HepG2 (cell line): ENCODE data around the gene L3MBTL1. TPM values are rescaled to one million over a fixed set of nuclear protein-coding genes. Genes with fewer than 3 reads are reported as not detected.

Experiments used
- BHLHE40 ChIP-seq: IDR thresholded peaks from 2 replicates; pipeline ENCODE4 v1.6.1; 2011; ENCODE audit warnings: low read length, improper control_type of control experiment
- CBX5 ChIP-seq: sonication (generic); formaldehyde crosslinking; IDR thresholded peaks from 2 replicates; pipeline ENCODE4 v1.4.0; 2020; ENCODE audit warnings: missing genetic modification reagents, borderline replicate concordance
- CENPT ChIP-seq: sonication (generic); formaldehyde crosslinking; IDR thresholded peaks from 2 replicates; pipeline ENCODE4 v1.8.0; 2022; ENCODE audit warnings: low read depth, mild to moderate bottlenecking, moderate library complexity, missing genetic modification reagents
- EZH2 ChIP-seq: conservative IDR thresholded peaks from 2 replicates; pipeline ENCODE4 v1.6.1; 2012; ENCODE audit warnings: mild to moderate bottlenecking, low read depth, low read length, moderate library complexity
- PAF1 ChIP-seq: IDR thresholded peaks from 2 replicates; pipeline ENCODE4 v1.6.1; 2016; ENCODE audit warnings: missing genetic modification reagents, missing compliant biosample characterization
- PRMT3 ChIP-seq: sonication (generic); formaldehyde crosslinking; IDR thresholded peaks from 2 replicates; pipeline ENCODE4 v1.8.1; 2022; ENCODE audit warnings: low read depth, mild to moderate bottlenecking, moderate library complexity, missing genetic modification reagents, borderline replicate concordance
- PRPF4 ChIP-seq: fragments of 200-400 bp; formaldehyde crosslinking; IDR thresholded peaks from 2 replicates; pipeline ENCODE4 v1.6.1; 2016; ENCODE audit warnings: low read length, low read depth; ENCODE audit not compliant: poor library complexity, severe bottlenecking
- TBX3 ChIP-seq: fragments of 450-650 bp; IDR thresholded peaks from 2 replicates; pipeline ENCODE4 v1.6.1; 2017; ENCODE audit warnings: antibody characterized with exemption, mild to moderate bottlenecking, inconsistent platforms, borderline replicate concordance
- ZNF441 ChIP-seq: sonication (generic); formaldehyde crosslinking; IDR thresholded peaks from 2 replicates; pipeline ENCODE4 v1.7.0; 2021; ENCODE audit warnings: missing genetic modification reagents, borderline replicate concordance
- ZNF446 ChIP-seq: sonication (generic); formaldehyde crosslinking; IDR thresholded peaks from 2 replicates; pipeline ENCODE4 v1.5.0; 2020; ENCODE audit warnings: mild to moderate bottlenecking, missing genetic modification reagents
- ZNF619 ChIP-seq: sonication (generic); formaldehyde crosslinking; IDR thresholded peaks from 2 replicates; pipeline ENCODE4 v1.4.0; 2020; ENCODE audit warnings: mild to moderate bottlenecking, missing genetic modification reagents
- polyA plus RNA-seq, 8 experiments: library from polyadenylated mRNA; depleted of rRNA in 3 of 8; stranded (reverse) in 7 of 8; unstranded in 1 of 8; fragments of >200 nt; fragmentation: Illumina TruSeq in 4 of 8; extraction: Trizol in 4 of 8; gene quantifications; 2 replicates each; pipeline versions ENCODE4 v1.2.1 to v1.2.3, GENCODE V29; 2011 to 2016; ENCODE audit warnings: low read depth in 4 of 8, missing spikeins in 1 of 8, mixed read lengths in 1 of 8; ENCODE audit not compliant: insufficient read depth in 1 of 8
- total RNA-seq, 5 experiments: library from RNA; depleted of rRNA; stranded (reverse); fragments of >200 nt; fragmentation: Illumina TruSeq; extraction: Trizol; gene quantifications; 2 replicates each; pipeline ENCODE4 v1.2.3, GENCODE V29; 2016; ENCODE audit warnings: low read depth in 1 of 5
- TF ChIP-seq, protein P1 (sequence below): sonication (generic); formaldehyde crosslinking; IDR thresholded peaks from 2 replicates; pipeline ENCODE4 v1.4.0; 2020; ENCODE audit warnings: missing genetic modification reagents, borderline replicate concordance
- TF ChIP-seq, protein P2 (sequence below), 2 experiments: sonication (generic) in 1 of 2; formaldehyde crosslinking in 1 of 2; IDR thresholded peaks; 2 replicates each; pipeline versions ENCODE4 v1.4.0 to v1.6.1; 2018 to 2020; ENCODE audit warnings: missing genetic modification reagents in 2 of 2, borderline replicate concordance in 1 of 2, low read depth in 1 of 2, mild to moderate bottlenecking in 1 of 2, missing biosample characterization in 1 of 2
- TF ChIP-seq, protein P3 (sequence below): sonication (generic); formaldehyde crosslinking; IDR thresholded peaks from 2 replicates; pipeline ENCODE4 v1.4.0; 2020; ENCODE audit warnings: missing genetic modification reagents
- TF ChIP-seq, protein P4 (sequence below): sonication (generic); formaldehyde crosslinking; IDR thresholded peaks from 2 replicates; pipeline ENCODE4 v1.4.0; 2020; ENCODE audit warnings: missing genetic modification reagents

The L3MBTL1 gene
- total and polyA plus RNA-seq, 2 of the 13 experiments (the other 11 are each of a cell fraction or from before 2014, with no cell fraction given), result 9.0 to 17.8 TPM

DNA sequence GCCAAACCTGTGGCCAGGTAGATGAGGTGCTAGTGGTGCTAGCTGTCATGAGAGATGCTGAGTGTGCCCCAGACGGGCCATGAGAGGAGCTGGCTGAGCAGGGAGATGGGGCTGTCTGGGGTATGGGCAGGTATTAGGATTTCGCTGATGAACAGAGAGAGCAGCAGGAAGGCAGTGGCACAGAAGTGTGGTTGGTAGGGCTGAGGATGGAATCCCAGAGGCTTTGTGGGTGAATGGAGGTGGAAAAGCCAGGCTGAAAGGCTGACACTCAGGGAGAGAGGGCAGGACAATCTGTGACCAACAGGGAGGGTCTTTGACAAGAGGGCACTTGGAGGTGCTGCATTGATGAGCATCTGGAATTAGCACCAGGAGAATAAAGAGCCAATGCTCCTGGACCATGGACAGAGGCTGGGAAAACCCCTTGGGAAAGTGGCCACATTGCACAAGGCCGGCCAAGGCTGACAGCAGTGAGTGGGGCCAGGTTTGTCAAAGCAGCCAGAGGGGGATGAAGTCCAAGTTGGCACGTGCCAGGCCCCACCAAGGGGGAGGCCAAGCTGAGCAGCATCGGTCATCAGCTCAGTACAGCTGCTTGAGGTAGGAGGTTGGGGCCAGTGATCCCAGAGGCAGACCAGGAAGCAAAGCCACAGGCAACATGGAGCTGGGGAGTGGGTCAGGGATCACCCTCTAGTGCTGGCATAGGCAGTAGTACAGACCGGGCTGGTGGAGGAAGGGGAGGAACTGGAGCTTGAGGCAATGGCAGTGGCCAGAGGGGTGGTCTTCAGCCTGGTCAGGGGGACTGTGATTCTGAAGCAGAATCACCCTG lies 31.6 kb downstream of the L3MBTL1 start (continued):
- TF ChIP-seq, protein P1, sequence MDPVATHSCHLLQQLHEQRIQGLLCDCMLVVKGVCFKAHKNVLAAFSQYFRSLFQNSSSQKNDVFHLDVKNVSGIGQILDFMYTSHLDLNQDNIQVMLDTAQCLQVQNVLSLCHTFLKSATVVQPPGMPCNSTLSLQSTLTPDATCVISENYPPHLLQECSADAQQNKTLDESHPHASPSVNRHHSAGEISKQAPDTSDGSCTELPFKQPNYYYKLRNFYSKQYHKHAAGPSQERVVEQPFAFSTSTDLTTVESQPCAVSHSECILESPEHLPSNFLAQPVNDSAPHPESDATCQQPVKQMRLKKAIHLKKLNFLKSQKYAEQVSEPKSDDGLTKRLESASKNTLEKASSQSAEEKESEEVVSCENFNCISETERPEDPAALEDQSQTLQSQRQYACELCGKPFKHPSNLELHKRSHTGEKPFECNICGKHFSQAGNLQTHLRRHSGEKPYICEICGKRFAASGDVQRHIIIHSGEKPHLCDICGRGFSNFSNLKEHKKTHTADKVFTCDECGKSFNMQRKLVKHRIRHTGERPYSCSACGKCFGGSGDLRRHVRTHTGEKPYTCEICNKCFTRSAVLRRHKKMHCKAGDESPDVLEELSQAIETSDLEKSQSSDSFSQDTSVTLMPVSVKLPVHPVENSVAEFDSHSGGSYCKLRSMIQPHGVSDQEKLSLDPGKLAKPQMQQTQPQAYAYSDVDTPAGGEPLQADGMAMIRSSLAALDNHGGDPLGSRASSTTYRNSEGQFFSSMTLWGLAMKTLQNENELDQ (CRISPR knock-in tag), result peak; percentile 24; the same call in 1 of the 2 replicates
- TF ChIP-seq TBX3 (peak; percentile 36; the same call in 1 of the 2 replicates), CENPT (CRISPR knock-in tag) (no peak), ZNF446 (CRISPR knock-in tag) (no peak), BHLHE40 (peak; percentile 97), EZH2 (no peak), ZNF619 (CRISPR knock-in tag) (no peak), PRPF4 (no peak), PAF1 (CRISPR knock-in tag) (no peak), CBX5 (peak; percentile 6; the same call in 1 of the 2 replicates), PRMT3 (CRISPR knock-in tag) (no peak), ZNF441 (CRISPR knock-in tag) (no peak)
- TF ChIP-seq, protein P2, sequence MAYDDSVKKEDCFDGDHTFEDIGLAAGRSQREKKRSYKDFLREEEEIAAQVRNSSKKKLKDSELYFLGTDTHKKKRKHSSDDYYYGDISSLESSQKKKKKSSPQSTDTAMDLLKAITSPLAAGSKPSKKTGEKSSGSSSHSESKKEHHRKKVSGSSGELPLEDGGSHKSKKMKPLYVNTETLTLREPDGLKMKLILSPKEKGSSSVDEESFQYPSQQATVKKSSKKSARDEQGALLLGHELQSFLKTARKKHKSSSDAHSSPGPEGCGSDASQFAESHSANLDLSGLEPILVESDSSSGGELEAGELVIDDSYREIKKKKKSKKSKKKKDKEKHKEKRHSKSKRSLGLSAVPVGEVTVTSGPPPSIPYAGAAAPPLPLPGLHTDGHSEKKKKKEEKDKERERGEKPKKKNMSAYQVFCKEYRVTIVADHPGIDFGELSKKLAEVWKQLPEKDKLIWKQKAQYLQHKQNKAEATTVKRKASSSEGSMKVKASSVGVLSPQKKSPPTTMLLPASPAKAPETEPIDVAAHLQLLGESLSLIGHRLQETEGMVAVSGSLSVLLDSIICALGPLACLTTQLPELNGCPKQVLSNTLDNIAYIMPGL (CRISPR knock-in tag; IDR thresholded peaks at IDR 0.05; ENCODE audit: borderline replicate concordance in 1 of 2, low read depth in 1 of 2), result peak in 1 of 2 experiments; percentile 26; a peak in 1 of 4 replicates
- TF ChIP-seq, protein P3, sequence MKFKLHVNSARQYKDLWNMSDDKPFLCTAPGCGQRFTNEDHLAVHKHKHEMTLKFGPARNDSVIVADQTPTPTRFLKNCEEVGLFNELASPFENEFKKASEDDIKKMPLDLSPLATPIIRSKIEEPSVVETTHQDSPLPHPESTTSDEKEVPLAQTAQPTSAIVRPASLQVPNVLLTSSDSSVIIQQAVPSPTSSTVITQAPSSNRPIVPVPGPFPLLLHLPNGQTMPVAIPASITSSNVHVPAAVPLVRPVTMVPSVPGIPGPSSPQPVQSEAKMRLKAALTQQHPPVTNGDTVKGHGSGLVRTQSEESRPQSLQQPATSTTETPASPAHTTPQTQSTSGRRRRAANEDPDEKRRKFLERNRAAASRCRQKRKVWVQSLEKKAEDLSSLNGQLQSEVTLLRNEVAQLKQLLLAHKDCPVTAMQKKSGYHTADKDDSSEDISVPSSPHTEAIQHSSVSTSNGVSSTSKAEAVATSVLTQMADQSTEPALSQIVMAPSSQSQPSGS (CRISPR knock-in tag), result peak; percentile 37; the same call in 1 of the 2 replicates
- TF ChIP-seq, protein P4, sequence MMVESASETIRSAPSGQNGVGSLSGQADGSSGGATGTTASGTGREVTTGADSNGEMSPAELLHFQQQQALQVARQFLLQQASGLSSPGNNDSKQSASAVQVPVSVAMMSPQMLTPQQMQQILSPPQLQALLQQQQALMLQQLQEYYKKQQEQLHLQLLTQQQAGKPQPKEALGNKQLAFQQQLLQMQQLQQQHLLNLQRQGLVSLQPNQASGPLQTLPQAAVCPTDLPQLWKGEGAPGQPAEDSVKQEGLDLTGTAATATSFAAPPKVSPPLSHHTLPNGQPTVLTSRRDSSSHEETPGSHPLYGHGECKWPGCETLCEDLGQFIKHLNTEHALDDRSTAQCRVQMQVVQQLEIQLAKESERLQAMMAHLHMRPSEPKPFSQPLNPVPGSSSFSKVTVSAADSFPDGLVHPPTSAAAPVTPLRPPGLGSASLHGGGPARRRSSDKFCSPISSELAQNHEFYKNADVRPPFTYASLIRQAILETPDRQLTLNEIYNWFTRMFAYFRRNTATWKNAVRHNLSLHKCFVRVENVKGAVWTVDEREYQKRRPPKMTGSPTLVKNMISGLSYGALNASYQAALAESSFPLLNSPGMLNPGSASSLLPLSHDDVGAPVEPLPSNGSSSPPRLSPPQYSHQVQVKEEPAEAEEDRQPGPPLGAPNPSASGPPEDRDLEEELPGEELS (CRISPR knock-in tag), result no peak
